GM10266 (cell line): ENCODE measurements around the gene MRPS10.
A peak's percentile ranks its signal among the peaks of the same experiment; 100 is the strongest.

Source experiments
- DNase-seq: peaks from one replicate; pipeline ENCODE4 v3.0.0; 2012; ENCODE audit errors: extremely low spot score
- TF ChIP-seq, protein P1 (sequence below): IDR thresholded peaks from 2 replicates; pipeline ENCODE4 v1.5.1; 2012; ENCODE audit warnings: mild to moderate bottlenecking, low read depth; ENCODE audit not compliant: control insufficient read depth, insufficient read depth; ENCODE audit errors: missing control alignments

MRPS10 gene

DNA sequence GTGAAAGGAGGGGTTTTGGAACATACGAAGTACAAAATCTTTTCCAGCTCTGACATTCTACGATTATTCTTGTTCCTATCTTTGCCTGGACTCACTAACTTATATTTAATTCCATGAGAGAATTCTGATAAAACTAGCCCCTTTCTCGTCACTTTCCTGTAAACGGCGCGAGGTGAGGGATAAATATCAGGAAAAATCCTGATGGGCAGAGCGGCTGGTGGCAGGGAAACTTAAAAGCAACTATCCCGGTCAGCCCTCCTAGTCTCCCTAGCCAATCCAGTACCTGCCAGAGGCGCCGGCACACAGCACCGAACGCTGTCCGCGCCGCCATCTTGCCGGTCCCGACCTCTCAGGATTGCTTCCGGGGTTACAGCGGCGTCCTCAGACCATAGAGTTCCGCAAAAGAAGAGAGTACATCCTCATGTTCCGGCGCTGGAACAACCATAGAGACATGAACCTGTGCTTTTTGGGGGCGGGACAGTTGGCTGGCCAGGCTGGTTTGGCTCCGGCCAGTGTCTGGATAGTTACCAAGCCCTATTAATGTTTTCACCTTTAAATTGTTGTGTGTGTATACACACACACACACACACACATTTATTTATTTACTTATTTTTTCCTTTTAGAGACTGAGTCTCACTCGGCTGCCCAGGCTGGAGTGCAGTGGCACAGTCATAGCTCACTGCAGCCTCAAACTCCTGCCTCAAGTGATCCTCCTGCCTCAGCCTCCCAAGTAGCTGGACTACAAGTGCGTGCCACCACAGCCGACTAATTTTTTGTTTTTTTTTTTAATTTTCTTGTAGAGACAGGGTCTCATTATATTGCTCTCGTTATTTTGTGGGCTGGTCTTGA lies at the start of gene MRPS10:
Gene MRPS10 (minus strand): TSS at position 343 of the 849 bp plus-strand sequence. CDS start 12 bp downstream, at position 331.
- TF ChIP-seq, protein P1, sequence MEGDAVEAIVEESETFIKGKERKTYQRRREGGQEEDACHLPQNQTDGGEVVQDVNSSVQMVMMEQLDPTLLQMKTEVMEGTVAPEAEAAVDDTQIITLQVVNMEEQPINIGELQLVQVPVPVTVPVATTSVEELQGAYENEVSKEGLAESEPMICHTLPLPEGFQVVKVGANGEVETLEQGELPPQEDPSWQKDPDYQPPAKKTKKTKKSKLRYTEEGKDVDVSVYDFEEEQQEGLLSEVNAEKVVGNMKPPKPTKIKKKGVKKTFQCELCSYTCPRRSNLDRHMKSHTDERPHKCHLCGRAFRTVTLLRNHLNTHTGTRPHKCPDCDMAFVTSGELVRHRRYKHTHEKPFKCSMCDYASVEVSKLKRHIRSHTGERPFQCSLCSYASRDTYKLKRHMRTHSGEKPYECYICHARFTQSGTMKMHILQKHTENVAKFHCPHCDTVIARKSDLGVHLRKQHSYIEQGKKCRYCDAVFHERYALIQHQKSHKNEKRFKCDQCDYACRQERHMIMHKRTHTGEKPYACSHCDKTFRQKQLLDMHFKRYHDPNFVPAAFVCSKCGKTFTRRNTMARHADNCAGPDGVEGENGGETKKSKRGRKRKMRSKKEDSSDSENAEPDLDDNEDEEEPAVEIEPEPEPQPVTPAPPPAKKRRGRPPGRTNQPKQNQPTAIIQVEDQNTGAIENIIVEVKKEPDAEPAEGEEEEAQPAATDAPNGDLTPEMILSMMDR: no peak

DNA sequence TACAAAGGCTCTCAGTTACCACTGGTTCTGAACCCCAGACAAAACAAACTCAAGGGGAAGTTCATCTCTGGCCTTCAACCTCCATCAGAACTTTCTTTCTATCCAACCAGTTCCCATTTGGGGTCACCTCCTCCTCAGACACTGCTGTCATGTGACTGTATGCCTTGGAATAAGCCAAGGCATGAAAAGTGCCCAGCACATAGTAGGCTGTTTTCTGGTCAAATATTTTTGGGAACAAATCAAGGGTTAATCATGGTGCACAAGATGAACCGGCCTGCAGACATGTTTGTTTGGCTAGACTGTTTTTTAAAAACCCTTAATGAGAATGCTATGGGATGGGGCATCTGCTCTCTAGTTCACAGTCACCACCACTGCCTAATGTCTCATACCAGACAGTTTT lies 48.9 kb upstream of the MRPS10 start:
- TF ChIP-seq, protein P1: no peak
- no peak for DNase-seq

More for the DNA sequence above, at the start of gene MRPS10:
- peak; percentile 89 for DNase-seq

DNA sequence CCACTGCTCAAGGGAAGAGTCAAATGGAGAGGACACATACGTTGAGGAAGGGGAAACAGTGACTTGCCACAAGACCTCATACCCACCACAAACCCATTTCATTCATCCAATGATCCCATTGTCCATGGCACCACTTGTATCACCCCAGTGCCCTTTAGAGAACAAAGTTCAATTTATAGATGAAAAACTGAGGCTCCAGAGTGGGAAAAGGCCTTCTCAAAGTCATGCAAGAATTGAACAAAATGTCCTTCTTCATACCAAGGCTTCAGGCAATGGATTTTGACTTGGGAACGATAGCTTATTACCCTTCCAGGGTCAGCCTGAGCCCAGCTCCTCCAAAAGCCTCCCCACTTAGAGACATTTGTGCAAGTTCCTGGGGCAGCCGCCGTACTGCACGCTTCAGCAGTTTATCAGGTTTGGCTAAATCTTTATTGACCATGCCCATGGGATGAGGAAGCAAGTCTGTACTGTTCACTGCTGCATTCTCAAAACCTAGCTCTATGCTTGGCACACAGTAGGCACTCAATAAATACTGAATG lies 47.3 kb upstream of the MRPS10 start:
- TF ChIP-seq, protein P1: no peak
- DNase-seq: no peak

DNA sequence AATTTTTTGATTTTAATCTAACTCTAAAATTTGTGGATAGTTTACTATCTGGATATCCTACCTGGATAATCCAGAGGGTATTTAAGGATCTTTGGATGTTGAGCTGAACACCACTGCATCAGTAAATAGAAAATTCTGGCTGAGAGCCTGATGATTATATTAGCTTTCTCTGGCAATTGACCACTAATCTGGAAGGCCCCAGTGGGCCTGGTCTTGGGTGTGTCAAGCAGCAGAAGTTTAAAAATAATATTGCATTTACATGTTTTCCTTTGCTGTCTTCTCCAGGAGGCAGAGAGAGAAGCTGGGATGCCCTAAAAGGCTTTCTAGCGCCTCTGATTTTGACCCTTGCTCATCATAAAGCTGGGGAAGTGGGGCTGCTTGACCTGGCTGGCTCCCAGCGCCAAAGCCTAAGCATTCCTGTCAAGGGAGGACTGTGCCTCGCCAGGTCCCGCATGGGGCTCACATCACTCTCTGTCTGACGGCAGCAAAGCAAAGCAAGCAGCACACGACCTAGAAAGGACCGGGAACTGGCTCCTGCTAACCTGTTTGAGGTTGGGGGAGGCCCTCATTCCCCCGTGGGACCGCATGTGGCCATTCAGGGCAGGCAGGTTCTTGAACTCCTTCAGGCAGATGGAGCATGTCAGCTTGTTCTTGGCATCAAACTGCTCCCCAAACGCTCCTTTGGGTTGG lies 46.6 kb upstream of the MRPS10 start:
- TF ChIP-seq, protein P1: no peak
- no peak for DNase-seq

DNA sequence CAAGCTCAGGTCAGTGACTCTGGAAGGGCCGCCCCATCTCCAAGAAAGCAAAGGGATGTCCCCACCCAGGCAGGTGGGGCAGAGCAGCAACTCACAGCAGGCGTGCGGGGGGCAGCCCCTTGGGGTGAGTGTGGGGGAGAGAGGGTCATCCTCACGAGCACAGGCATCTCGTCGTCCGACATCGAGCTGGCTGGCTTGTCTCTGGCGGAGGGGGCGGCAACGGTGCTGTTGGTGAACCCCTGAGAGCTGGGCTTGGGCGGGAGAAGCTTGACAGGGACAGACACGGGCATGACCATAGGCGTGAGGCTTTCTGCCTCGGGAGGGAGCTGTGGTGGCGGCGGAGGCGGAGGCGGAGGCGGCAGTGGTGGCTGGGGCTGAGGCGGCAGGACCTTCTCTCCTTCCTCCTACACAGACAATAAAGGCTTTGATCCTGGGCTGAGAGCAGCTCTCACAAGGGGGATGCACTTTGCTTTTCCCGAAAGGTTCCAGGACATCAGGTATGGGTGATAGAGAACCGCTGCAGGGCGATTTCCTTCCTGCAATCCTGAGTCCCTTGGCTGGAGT lies 45.6 kb upstream of the MRPS10 start:
- DNase-seq: no peak
- TF ChIP-seq, protein P1: no peak

DNA sequence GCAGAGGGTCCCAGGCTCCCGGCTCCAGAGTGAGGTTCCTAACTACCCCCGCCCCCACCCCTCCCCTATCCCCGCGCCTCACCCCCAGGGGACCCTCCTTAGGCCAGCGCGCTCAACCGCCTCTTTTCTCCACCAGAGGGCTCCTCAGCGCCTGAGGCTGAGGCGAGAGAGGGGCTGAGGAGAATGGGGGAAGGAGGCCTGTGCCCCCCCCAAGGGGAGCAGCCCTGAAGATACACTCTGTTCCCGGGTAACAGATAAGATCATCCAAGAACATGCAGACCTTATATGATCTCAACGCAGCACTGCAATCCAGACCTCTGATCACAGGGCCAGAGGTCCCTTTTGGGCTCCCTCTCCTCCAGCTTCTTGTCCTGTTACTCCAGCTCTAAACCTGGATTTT lies 43.3 kb upstream of the MRPS10 start:
- peak; percentile 74 for DNase-seq
- TF ChIP-seq, protein P1: peak; percentile 61
